Dedifferentiated amniotic fluid mesenchymal stem cell (primary cell): Measurements from ENCODE around the gene SETBP1.
A peak's percentile ranks its signal among the peaks of the same experiment; 100 is the strongest.

ENCODE experiments used
- DNase-seq: peaks from one replicate; pipeline ENCODE4 v3.0.0-alpha.2; 2016; ENCODE audit errors: extremely low spot score

SETBP1 gene

GRCh38 chr18:44731530-44732237 is 51.0 kb downstream of the SETBP1 start:
- peak; percentile 37 for DNase-seq

- DNase-seq, result no peak
Measured at GRCh38 chr18:44732238-44732563, 51.5 kb downstream of the SETBP1 start.

GRCh38 chr18:44732599-44732998 is 51.9 kb downstream of the SETBP1 start:
- no peak for DNase-seq

- DNase-seq, result peak; percentile 79
Measured at GRCh38 chr18:44733069-44733753, 52.5 kb downstream of the SETBP1 start.

- DNase-seq, result no peak
Measured at GRCh38 chr18:44733754-44734465, 53.2 kb downstream of the SETBP1 start.

GRCh38 chr18:44735096-44735495 is 54.4 kb downstream of the SETBP1 start:
- no peak for DNase-seq

- DNase-seq, result no peak
Measured at GRCh38 chr18:44736664-44737380, 56.1 kb downstream of the SETBP1 start.

GRCh38 chr18:44737623-44738022 is 56.9 kb downstream of the SETBP1 start:
- DNase-seq, result no peak

GRCh38 chr18:44740000-44740399 is 59.3 kb downstream of the SETBP1 start:
- no peak for DNase-seq

GRCh38 chr18:44741085-44741484 is 60.4 kb downstream of the SETBP1 start:
- DNase-seq, result no peak

GRCh38 chr18:44741511-44741910 is 60.8 kb downstream of the SETBP1 start:
- DNase-seq, result no peak

GRCh38 chr18:44742126-44742525 is 61.4 kb downstream of the SETBP1 start:
- DNase-seq, result no peak

GRCh38 chr18:44742718-44743311 is 62.1 kb downstream of the SETBP1 start:
- DNase-seq, result no peak

GRCh38 chr18:44743631-44744030 is 62.9 kb downstream of the SETBP1 start:
- DNase-seq, result no peak

- DNase-seq, result no peak
Measured at GRCh38 chr18:44744161-44745121, 63.8 kb downstream of the SETBP1 start.

GRCh38 chr18:44747157-44747556 is 66.5 kb downstream of the SETBP1 start:
- DNase-seq, result no peak

GRCh38 chr18:44748582-44748981 is 67.9 kb downstream of the SETBP1 start:
- DNase-seq, result no peak

GRCh38 chr18:44750774-44751173 is 70.1 kb downstream of the SETBP1 start:
- no peak for DNase-seq

- DNase-seq, result no peak
Measured at GRCh38 chr18:44754567-44754966, 73.9 kb downstream of the SETBP1 start.

GRCh38 chr18:44758861-44759631 is 78.4 kb downstream of the SETBP1 start:
- DNase-seq, result no peak
